Activated CD4-positive, alpha-beta T cell treated with anti-CD3 and anti-CD28 coated beads, Interleukin-2, amount 50 U/mL, for 1 hour (primary cell): ENCODE results near the gene CDK10.

Experiments used
- DNase-seq: peaks from one replicate; pipeline ENCODE4 v3.0.0-alpha.2; 2020

CDK10 gene

DNA sequence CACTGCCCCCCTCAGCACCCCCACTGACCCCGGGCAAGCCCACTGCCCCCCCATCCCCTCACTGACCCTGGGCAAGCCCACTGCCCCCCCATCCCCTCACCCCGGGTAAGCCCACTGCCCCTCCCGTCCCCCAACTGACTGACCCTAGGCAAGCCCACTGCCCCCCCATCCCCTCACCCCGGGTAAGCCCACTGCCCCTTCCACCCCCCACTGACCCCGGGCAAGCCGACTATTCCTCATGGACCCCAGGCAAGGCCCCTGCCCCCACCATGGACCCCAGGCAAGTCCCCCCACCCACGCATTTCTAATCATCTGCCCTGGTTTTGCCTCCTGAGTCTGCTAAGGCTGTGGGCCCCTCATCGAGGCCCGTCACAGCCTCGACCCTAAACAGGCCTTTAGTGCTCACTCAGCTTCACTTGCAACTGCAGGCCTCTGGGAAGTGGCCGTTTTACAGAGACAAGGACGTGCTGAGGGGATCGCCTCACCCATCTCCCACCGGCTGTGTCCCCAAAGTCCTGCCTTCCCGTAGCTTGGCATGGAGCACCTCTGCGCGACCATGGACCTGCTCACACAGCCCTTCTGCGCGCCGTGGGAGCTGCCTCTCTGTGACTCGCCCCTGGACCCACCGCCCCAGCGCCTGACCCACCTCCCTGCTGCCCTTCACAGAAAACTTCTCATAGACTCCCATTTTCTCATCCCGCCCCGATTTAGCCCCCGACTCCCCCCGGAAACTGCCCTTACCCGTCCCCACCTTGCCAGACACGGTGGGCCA is 30.6 kb downstream of the CDK10 start:
- DNase-seq: no peak

DNA sequence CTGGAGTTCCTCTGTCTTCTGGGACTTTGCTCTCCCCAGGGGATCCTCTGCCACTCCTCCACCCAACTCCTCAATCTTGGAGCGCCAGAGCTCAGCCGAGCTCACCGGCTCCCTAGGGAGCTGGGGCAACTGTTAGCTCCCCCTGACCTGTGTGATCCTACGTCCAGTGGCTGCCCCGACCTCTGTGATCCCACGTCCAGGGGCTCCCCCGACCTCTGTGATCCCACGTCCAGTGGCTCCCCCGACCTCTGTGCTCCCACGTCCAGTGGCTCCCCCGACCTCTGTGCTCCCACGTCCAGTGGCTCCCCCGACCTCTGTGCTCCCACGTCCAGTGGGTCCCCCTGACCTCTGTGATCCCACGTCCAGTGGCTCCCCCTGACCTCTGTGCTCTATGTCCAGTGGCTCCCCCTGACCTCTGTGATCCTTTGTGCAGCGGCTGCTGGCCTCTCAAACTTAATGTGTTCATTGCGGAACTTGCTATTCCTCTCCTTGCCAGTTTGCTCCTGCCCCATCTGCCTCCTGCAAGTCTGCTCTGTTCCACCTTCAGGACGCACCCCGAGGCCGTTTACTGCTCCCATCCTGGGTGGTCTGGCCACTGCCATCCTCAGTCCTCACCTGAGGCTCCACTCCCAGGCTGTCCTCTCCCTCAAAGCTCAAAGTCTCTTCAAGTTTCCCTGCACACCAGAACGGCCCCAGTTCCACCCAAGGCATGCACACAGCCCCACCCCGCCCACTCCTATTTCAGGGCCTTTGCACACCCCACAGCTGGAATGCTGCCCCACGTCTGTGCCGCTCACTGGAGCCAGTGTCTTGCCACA is 31.4 kb downstream of the CDK10 start:
- DNase-seq: no peak

GRCh38 chr16:89720551-89720812 is 34.0 kb downstream of the CDK10 start:
- no peak for DNase-seq

- DNase-seq: peak; percentile 86
Observed at GRCh38 chr16:89720813-89721545, 34.5 kb downstream of the CDK10 start, which contains the start of the genes VPS9D1 and ZNF276. TSS of gene VPS9D1 (minus strand) at chr16:89720898. CDS start at chr16:89720861, 37 bp downstream. TSS of gene ZNF276 (plus strand) at chr16:89721537. CDS start at chr16:89721641, 104 bp downstream.

GRCh38 chr16:89721546-89722391 is 35.3 kb downstream of the CDK10 start:
- DNase-seq: peak; percentile 91

DNA sequence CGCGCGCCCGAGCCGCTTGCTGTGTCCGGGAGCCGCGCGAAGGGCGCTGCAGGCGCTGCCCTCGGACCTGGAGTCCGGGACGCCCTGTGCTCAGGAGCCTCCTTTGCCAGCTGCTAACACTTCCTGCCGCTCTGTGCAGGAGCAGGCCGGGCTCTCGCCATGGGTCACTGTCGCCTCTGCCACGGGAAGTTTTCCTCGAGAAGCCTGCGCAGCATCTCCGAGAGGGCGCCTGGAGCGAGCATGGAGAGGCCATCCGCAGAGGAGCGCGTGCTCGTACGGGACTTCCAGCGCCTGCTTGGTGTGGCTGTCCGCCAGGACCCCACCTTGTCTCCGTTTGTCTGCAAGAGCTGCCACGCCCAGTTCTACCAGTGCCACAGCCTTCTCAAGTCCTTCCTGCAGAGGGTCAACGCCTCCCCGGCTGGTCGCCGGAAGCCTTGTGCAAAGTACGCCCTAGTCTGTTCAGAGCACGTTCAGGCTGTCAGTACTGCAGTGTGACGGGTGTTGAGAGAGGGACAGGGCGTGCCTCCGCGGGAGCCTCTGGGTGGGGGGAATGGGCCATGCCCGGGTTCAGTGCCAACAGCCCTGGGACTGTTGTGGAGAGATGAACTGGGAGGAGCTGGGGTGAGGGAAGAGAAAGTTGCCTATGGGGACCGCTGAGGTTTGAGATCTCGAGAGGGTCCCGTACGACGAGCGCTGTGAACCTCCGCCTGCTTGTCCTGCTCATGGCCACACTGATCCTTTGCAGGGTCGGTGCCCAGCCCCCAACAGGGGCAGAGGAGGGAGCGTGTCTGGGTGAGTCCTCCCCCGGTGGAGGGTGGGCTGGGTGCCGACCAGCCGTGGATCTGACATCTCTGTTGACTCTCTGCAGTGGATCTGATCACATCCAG is 36.1 kb downstream of the CDK10 start:
- peak; percentile 79 for DNase-seq

DNA sequence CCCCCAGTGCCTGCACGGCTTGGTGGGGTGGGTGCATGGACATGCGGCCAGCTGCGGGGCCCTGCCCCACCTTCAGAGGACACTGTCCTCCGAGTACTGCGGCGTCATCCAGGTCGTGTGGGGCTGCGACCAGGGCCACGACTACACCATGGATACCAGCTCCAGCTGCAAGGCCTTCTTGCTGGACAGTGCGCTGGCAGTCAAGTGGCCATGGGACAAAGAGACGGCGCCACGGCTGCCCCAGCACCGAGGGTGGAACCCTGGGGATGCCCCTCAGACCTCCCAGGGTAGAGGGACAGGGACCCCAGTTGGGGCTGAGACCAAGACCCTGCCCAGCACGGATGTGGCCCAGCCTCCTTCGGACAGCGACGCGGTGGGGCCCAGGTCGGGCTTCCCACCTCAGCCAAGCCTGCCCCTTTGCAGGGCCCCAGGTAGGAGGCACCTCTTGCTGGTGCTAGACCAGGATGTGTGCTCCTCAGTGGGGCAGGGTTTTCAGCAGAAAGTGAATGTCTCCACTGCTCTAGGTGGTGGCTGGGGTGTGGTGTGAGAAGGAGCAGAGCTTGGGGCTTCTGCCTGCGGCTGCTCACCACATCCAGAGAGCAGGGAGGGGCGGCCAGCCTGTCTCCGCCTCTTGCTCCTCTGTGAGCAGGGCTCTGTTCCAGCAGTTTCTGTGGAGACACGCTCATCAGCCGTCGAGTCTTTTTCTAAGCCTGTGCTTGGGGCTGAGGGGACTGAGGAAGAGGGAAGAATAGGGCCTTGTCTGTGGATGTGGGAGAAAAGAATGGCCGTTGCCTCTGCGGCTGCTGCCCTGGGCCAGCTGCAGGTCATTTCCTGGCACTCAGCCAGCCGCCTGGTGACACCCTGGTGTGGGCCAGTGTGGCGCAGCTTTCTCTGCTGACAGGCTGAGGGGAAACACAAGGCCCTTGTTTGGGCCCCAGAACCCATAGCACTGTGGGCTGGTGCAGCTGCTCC is 37.1 kb downstream of the CDK10 start:
- DNase-seq: peak; percentile 78

- no peak for DNase-seq
Observed at GRCh38 chr16:89727406-89728120, 41.1 kb downstream of the CDK10 start.

GRCh38 chr16:89729293-89729692 is 42.8 kb downstream of the CDK10 start:
- DNase-seq: no peak

GRCh38 chr16:89729863-89730593 is 43.5 kb downstream of the CDK10 start:
- no peak for DNase-seq

DNA sequence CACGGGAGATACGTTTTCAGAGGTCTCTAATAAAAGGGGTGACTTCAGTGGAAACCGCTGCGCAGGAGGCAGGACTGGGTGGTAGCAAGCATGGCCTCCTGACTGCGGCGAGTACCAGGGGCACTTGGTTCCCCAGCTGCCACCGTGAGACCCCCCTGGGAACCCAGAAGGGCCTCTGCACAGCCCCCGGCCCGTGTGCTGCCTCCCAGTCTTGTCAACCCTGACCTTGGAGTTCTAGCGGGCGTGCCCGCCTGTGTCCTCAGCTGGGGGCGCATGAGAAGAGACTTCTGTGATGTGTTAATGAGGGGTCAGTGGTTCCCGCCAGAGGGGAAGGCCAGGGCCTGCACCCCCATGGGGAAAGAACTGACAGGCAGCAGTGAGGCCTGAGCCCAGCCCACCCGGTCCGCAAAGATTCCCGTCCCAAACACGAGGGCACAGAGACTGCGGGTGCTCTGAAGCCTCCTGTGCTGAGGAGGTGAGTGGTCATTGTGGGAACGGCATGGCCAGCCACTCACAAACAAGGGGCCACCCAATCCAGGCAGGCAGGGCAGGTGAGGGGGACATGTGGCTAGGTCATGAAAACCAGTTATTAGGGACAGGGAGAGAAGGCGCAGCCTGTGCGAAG is 44.2 kb downstream of the CDK10 start:
- DNase-seq: no peak

- no peak for DNase-seq
Observed at GRCh38 chr16:89732142-89732917, 45.8 kb downstream of the CDK10 start.

DNA sequence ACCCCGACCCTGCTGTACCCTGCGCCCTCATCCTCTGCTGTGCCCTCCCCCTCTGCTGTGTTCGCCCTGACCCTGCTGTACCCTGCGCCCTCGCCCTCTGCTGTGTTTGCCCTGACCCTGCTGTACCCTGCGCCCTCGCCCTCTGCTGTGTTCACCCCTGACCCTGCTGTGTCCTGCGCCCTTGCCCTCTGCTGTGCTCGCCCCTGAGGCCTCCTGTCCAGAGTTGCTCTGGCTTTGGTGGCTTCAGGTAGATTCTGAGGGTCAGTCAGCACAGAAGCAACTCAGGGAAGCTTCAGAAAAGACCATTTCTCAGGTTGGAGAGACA is 46.4 kb downstream of the CDK10 start:
- no peak for DNase-seq

DNA sequence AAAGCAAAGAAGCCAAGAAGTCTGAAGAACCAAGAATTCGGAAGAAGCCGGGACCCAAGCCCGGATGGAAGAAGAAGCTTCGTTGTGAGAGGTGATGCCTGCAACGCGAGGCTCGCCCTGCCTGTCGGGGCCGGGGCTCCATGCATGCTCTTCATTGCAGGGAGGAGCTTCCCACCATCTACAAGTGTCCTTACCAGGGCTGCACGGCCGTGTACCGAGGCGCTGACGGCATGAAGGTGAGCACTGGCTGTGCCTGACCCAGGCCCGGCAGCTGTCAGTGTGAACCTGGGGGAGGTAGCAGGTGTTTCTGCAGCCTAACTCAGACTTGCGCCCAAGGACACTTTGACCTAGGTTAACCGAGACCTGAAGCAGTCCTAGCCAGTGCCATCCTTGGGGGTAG is 46.8 kb downstream of the CDK10 start:
- no peak for DNase-seq

GRCh38 chr16:89733792-89734191 is 47.3 kb downstream of the CDK10 start:
- DNase-seq: no peak

- no peak for DNase-seq
Observed at GRCh38 chr16:89736554-89736953, 50.1 kb downstream of the CDK10 start.

- DNase-seq: peak; percentile 50
Observed at GRCh38 chr16:89737341-89738071, 51.0 kb downstream of the CDK10 start.
